ENCODE measurements around the gene MST1. TPM values are rescaled to one million over a fixed set of nuclear protein-coding genes. Genes with fewer than 3 reads are reported as not detected.
"Not testable (repeated sequence)": the region's sequence is repeated elsewhere in the genome, so short reads cannot be mapped to it uniquely, and the experiment has no call there.

Gene MST1
- total RNA-seq, 2 experiments from 2014 or later, result 9.6 to 11.8 TPM

- no peak for ATAC-seq
- ChIA-PET POLR2A (interaction anchor here (5.6 kb wide), 1 partner anchor 21 kb away, joined by 40 read pairs; the partner anchor contains the start of genes AMIGO3 and GMPPB), CTCF (interaction anchor here (0.7 to 3.5 kb wide), 6 partner anchors 18 to 161 kb away, joined by 3 to 17 read pairs (median 6); partner anchors contain the start of genes AMIGO3 and INKA1)
- H3K4me1 Mint-ChIP-seq (ENCODE audit: low read depth), result no peaks in the 10 kb centered on the region
- intact Hi-C loops (cut with micrococcal nuclease), result no loop called here
- peaks cover 1% of the 10 kb centered on the region for H3K36me3 Mint-ChIP-seq (ENCODE audit: low read depth)
- DNase-seq, result no peak
- H3K4me3 Mint-ChIP-seq, result no peak overlapping the region
- TF ChIP-seq CTCF (IDR thresholded peaks at IDR 0.05), result no peak
- no peaks in the 10 kb centered on the region for H3K9me3 Mint-ChIP-seq
- no peak overlapping the region for H3K27ac Mint-ChIP-seq
- no peaks in the 10 kb centered on the region for H3K27me3 Mint-ChIP-seq
Measured at GRCh38 chr3:49700453-49701128, 11.3 kb upstream of the MST1 start.

- Mint-ChIP-seq H3K36me3 (ENCODE audit: low read depth) (peaks cover 1% of the 10 kb centered on the region), H3K27me3 (no peaks in the 10 kb centered on the region), H3K27ac (no peak overlapping the region), H3K4me3 (no peak overlapping the region), H3K4me1 (ENCODE audit: low read depth) (no peaks in the 10 kb centered on the region), H3K9me3 (no peaks in the 10 kb centered on the region)
- DNase-seq, result no peak
- ATAC-seq, result no peak
- ChIA-PET POLR2A (interaction anchor here (5.6 kb wide), 1 partner anchor 21 kb away, joined by 40 read pairs; the partner anchor contains the start of genes AMIGO3 and GMPPB), CTCF (no interaction called here)
- intact Hi-C loops (cut with micrococcal nuclease), result no loop called here
- no peak for TF ChIP-seq CTCF (IDR thresholded peaks at IDR 0.05)
Measured at GRCh38 chr3:49700014-49700413, 10.7 kb upstream of the MST1 start.

- no peak for TF ChIP-seq CTCF (IDR thresholded peaks at IDR 0.05)
- Mint-ChIP-seq H3K36me3 (ENCODE audit: low read depth) (peaks cover 1% of the 10 kb centered on the region), H3K4me3 (no peak overlapping the region), H3K27ac (no peak overlapping the region), H3K9me3 (no peaks in the 10 kb centered on the region), H3K4me1 (ENCODE audit: low read depth) (no peaks in the 10 kb centered on the region), H3K27me3 (no peaks in the 10 kb centered on the region)
- intact Hi-C loops (cut with micrococcal nuclease), result no loop called here
- DNase-seq, result no peak
- ChIA-PET POLR2A (interaction anchor here (5.6 kb wide), 1 partner anchor 22 kb away, joined by 40 read pairs; the partner anchor contains the start of genes AMIGO3 and GMPPB), CTCF (no interaction called here)
- ATAC-seq, result no peak
Measured at GRCh38 chr3:49699281-49699979, 10.2 kb upstream of the MST1 start.

- H3K9me3 Mint-ChIP-seq; ATAC-seq; H3K36me3 Mint-ChIP-seq (ENCODE audit: low read depth); H3K4me3 Mint-ChIP-seq; intact Hi-C loops (cut with micrococcal nuclease); CTCF ChIA-PET; DNase-seq; H3K27me3 Mint-ChIP-seq; H3K27ac Mint-ChIP-seq; H3K4me1 Mint-ChIP-seq (ENCODE audit: low read depth); POLR2A ChIA-PET: not testable (repeated sequence)
Measured at GRCh38 chr3:49695350-49696015, 6.2 kb upstream of the MST1 start.

GRCh38 chr3:49694409-49695070 lies 5.3 kb upstream of the MST1 start:
- CTCF ChIA-PET, result not testable (repeated sequence)

GRCh38 chr3:49691481-49691880 lies 2.2 kb upstream of the MST1 start:
- peaks cover 19% of the 10 kb centered on the region for H3K4me1 Mint-ChIP-seq (ENCODE audit: low read depth)
- ATAC-seq; POLR2A ChIA-PET; CTCF ChIA-PET; H3K36me3 Mint-ChIP-seq (ENCODE audit: low read depth); DNase-seq; H3K27me3 Mint-ChIP-seq; H3K27ac Mint-ChIP-seq; H3K4me3 Mint-ChIP-seq; H3K9me3 Mint-ChIP-seq; intact Hi-C loops (cut with micrococcal nuclease): not testable (repeated sequence)

More at GRCh38 chr3:49694409-49695070, 5.3 kb upstream of the MST1 start:
- DNase-seq; H3K27me3 Mint-ChIP-seq; H3K9me3 Mint-ChIP-seq; H3K27ac Mint-ChIP-seq; POLR2A ChIA-PET; ATAC-seq; H3K4me3 Mint-ChIP-seq; intact Hi-C loops (cut with micrococcal nuclease); H3K36me3 Mint-ChIP-seq (ENCODE audit: low read depth): not testable (repeated sequence)
- H3K4me1 Mint-ChIP-seq (ENCODE audit: low read depth), result peaks cover 13% of the 10 kb centered on the region

GRCh38 chr3:49690856-49691255 lies 1.6 kb upstream of the MST1 start:
- H3K36me3 Mint-ChIP-seq (ENCODE audit: low read depth); DNase-seq; ATAC-seq; CTCF ChIA-PET; intact Hi-C loops (cut with micrococcal nuclease); H3K27ac Mint-ChIP-seq; H3K27me3 Mint-ChIP-seq; H3K9me3 Mint-ChIP-seq: not testable (repeated sequence)
- POLR2A ChIA-PET, result interaction anchor here (0.6 kb wide), 1 partner anchor 27 kb away, joined by 3 read pairs; no protein-coding TSS in a partner anchor
- Mint-ChIP-seq H3K4me1 (ENCODE audit: low read depth) (peaks cover 19% of the 10 kb centered on the region), H3K4me3 (peak overlapping the region; percentile 97)

GRCh38 chr3:49689908-49690624 lies 792 bp upstream of the MST1 start:
- H3K36me3 Mint-ChIP-seq (ENCODE audit: low read depth); DNase-seq; intact Hi-C loops (cut with micrococcal nuclease); ATAC-seq; H3K27me3 Mint-ChIP-seq; H3K9me3 Mint-ChIP-seq: not testable (repeated sequence)
- Mint-ChIP-seq H3K27ac (peak overlapping the region; percentile 94), H3K4me3 (peak overlapping the region; percentile 97), H3K4me1 (ENCODE audit: low read depth) (peaks cover 22% of the 10 kb centered on the region)
- ChIA-PET CTCF (interaction anchor here (1.2 kb wide), 1 partner anchor 150 kb away, joined by 5 read pairs; no protein-coding TSS in a partner anchor), POLR2A (interaction anchor here (0.6 to 1.0 kb wide), 2 partner anchors 28 to 150 kb away, joined by 3 to 4 read pairs; no protein-coding TSS in a partner anchor)
